Kidney epithelial cell (primary cell): ENCODE data around the gene POLN. TPM values are rescaled to one million over a fixed set of nuclear protein-coding genes. Genes with fewer than 3 reads are reported as not detected.

Experiments used
- DNase-seq: peaks from one replicate; pipeline ENCODE4 v3.0.0-alpha.2; 2010; ENCODE audit warnings: low read depth
- H3K27me3 ChIP-seq: 2 replicates; pipeline ENCODE4 v1.6.0; 2011; ENCODE audit warnings: low read length; ENCODE audit not compliant: control insufficient read depth, insufficient read depth
- H3K36me3 ChIP-seq: 2 replicates; pipeline ENCODE4 v1.5.1; 2011; ENCODE audit warnings: low read length; ENCODE audit not compliant: control insufficient read depth, insufficient read depth
- H3K4me3 ChIP-seq: 2 replicates; pipeline ENCODE4 v1.5.1; 2011; ENCODE audit warnings: low read depth, mild to moderate bottlenecking, control low read depth, low read length
- CTCF ChIP-seq: IDR thresholded peaks from 2 replicates; pipeline ENCODE4 v1.5.1; 2011; ENCODE audit warnings: mild to moderate bottlenecking, moderate library complexity, low read length, control low read depth, inconsistent platforms; ENCODE audit not compliant: insufficient read depth, poor library complexity, severe bottlenecking
- total RNA-seq: library from RNA; depleted of rRNA; stranded (reverse); fragments of >200 nt; gene quantifications from 2 replicates; pipeline ENCODE4 v1.2.3, GENCODE V29; 2015

POLN gene
- total RNA-seq, 1 donor from 2014 or later: 0.38 TPM

GRCh38 chr4:2044119-2044485 lies 197.8 kb downstream of the POLN start:
- H3K4me3 ChIP-seq: no peak overlapping the region
- TF ChIP-seq CTCF: no peak
- H3K27me3 ChIP-seq: peaks cover 25% of the 10 kb centered on the region

GRCh38 chr4:2043396-2044118 lies 198.4 kb downstream of the POLN start:
- DNase-seq: no peak
- TF ChIP-seq CTCF: no peak
- peaks cover 1% of the 10 kb centered on the region for H3K36me3 ChIP-seq
- H3K27me3 ChIP-seq: peaks cover 25% of the 10 kb centered on the region
- H3K4me3 ChIP-seq: no peak overlapping the region

More at GRCh38 chr4:2044119-2044485, 197.8 kb downstream of the POLN start:
- no peak for DNase-seq
- H3K36me3 ChIP-seq: peaks cover 1% of the 10 kb centered on the region

GRCh38 chr4:2042947-2043395 lies 198.9 kb downstream of the POLN start:
- Histone ChIP-seq H3K36me3 (peaks cover 1% of the 10 kb centered on the region), H3K4me3 (peak overlapping the region; percentile 87)

GRCh38 chr4:2042204-2042946 lies 199.5 kb downstream of the POLN start:
- DNase-seq: no peak
- H3K4me3 ChIP-seq: peak overlapping the region; percentile 87
- peaks cover 24% of the 10 kb centered on the region for H3K27me3 ChIP-seq
- no peak for TF ChIP-seq CTCF
- peaks cover 1% of the 10 kb centered on the region for H3K36me3 ChIP-seq

More at GRCh38 chr4:2042947-2043395, 198.9 kb downstream of the POLN start:
- no peak for DNase-seq
- no peak for TF ChIP-seq CTCF
- peaks cover 25% of the 10 kb centered on the region for H3K27me3 ChIP-seq

- DNase-seq: peak; percentile 10
- no peak for TF ChIP-seq CTCF
- Histone ChIP-seq H3K27me3 (peaks cover 18% of the 10 kb centered on the region), H3K36me3 (peaks cover 1% of the 10 kb centered on the region), H3K4me3 (peak overlapping the region; percentile 87)
Measured at GRCh38 chr4:2041239-2042130, 200.4 kb downstream of the POLN start.
